GM12892 (cell line): Measurements from ENCODE around the gene ACTG1.

Experiments used
- POLR2A ChIP-seq: IDR thresholded peaks from 2 replicates; pipeline ENCODE4 v1.6.1; 2011; ENCODE audit warnings: low read depth, low read length, control low read depth
- POLR2AphosphoS5 ChIP-seq: IDR thresholded peaks from 2 replicates; pipeline ENCODE4 v1.6.1; 2011; ENCODE audit warnings: low read depth, low read length, control low read depth
- TAF1 ChIP-seq: IDR thresholded peaks from 2 replicates; pipeline ENCODE4 v1.6.1; 2011; ENCODE audit warnings: low read depth, mild to moderate bottlenecking, control low read depth, low read length, borderline replicate concordance

GRCh38 chr17:81473019-81473418 is 39.6 kb downstream of the ACTG1 start:
- no peak for TF ChIP-seq POLR2AphosphoS5
- no peak for TF ChIP-seq TAF1
- TF ChIP-seq POLR2A = no peak
